NCI-H1694 (cell line): ENCODE results near the gene SYCE1.

Experiments
- DNase-seq: peaks from one replicate; lab custom pipeline; 2025; lab: John Stamatoyannopoulos, UW

SYCE1 gene

DNA sequence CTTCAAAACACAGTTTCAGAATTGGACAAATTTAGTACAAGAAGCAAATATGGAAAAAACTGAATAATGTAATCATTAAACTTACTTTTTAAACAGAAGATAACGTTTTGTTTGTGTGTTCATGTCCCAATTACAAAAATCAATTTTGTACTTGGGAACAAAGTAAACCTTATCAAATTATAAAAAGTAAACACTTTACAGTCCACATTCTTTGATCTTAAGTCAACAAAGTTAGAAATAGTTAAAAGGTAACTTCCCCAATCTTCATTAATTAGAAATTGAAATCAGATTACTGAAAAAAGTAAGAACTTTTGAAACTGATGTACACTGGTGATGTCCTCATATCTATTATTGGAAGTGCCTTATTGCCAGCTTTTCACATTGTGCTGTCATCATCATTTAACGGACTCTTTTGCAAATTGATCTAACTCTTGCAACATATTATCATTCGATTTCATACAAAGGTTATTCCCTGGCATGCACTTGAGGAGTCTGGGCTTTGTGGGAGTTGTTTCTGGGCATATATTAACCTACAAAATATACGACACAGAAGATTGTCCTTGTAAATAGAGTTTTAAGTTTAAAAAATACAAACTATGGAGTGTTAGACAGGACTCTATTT is 53.4 kb downstream of the SYCE1 start:
- DNase-seq: no peak

DNA sequence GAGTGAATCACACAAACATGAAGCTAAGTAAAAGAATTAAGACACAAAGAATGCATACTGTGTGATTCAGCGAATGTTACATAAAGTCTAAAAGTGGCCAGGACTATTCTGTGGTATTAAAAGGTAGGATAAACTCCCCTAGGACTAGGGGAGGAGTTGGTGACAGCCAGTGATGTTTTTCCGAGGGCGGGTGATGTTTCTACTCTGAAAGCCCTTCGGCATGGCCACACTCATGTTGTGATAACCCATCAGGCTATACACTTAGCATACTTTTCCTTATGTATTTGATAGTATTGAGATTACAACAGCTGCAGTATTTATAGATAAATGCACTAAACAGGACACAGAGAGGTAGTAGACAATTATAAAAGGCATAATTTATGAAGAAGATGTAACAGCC is 54.0 kb downstream of the SYCE1 start:
- no peak for DNase-seq

DNA sequence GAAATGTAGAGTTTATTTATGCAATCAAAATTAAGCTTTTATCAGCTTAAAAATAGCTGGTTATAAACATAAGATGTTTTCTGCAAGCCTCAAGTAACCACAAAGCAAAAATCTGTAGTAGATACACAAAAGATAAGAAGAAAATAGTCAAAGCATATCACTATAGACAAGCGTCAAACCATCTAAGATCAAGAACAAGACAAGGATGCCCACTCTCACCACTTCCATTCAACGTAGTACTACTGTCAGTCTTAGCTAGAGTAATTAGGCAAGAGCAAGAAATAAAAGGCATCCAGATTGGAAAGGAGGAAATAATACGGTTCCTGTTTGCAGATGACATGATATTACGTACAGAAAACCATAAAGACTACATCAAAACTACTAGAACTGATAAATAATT is 55.7 kb downstream of the SYCE1 start:
- no peak for DNase-seq
